Measurements from ENCODE around the gene RNGTT.

RNGTT gene

GRCh38 chr6:88708197-88708744 is 255.1 kb downstream of the RNGTT start:
- no peak for DNase-seq

DNA sequence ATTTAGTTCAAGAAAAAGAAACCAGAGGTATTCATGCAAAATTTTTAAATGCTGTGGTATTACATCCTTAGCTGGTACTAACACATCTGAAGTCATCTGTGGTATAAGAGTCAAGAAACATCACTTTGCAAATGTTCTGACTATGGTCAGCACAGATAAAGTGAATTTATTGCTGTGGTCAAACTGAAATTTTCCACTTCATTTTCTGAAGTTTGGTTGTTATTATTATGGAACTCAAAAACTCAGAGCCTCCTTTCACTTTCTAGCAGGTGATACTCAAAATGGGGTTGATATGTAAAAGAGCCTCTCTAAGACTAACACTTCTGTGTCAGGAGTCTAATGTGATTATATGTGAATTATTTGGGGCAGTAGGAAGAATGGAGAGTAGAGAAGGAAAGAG is 257.8 kb downstream of the RNGTT start:
- DNase-seq, result no peak

- no peak for DNase-seq
Measured at GRCh38 chr6:88704980-88705379, 258.4 kb downstream of the RNGTT start.

DNA sequence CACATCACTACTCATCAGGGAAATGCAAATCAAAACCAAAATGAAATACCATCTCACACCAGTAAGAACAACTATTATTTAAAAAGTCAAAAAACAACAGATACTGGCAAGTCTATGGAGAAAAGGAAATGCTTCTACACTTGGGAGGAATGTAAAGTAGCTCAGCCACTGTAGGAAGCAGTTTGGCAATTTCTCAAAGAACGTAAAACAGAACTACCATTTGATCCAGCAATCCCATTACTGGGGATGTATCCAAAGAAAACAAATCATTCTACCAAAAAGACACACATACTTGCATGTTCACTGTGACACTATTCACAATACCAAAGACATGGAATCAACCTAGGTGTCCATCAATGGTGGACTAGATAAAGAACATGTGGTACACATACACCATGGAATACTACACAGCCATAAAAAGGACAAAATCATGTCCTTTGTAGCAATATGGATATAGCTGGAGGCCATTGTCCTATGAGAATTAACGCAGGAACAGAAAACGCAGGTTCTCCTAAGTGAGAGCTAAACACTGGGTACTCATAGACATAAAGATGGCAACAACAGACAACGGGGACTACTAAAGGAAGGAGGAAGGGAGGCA is 260.4 kb downstream of the RNGTT start:
- no peak for DNase-seq

DNA sequence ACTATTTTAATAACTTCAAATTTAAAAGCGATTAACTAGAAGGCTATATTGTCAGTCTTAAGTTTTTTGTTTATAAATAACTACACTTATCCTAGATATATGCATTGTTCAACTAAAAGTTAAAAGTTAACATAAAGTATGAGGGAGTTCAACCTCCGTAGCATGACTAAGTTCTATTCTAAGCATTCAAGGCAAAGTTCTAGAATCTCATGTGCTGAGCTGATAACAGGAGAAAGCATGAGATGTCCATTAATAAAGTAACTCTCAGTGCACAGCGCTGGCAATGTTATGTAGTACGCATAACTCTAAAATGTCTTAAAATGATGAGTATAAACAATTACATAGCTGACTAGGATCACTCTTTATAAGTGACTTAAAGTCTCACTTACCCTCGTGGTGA is 264.8 kb downstream of the RNGTT start:
- no peak for DNase-seq

DNA sequence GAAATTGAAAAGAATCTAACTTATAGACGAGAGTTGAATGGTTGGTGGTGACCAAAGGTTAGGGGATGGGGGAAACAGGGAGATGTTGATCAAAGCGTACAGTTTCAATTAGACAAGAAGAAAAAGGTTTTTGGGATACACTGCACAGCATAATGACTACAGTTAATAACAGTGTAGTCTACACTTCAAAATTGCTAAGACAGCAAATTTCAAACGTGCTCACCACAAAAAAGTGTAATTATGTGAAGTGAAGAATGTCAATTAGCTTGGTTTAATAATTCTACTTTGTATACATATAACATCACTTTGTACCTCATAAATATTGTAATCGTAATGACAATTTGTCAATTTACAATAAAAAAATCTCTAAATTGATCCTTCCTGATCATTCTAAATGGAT is 267.5 kb downstream of the RNGTT start:
- no peak for DNase-seq

- no peak for DNase-seq
Measured at GRCh38 chr6:88683734-88684133, 279.7 kb downstream of the RNGTT start.

GRCh38 chr6:88680654-88681053 is 282.8 kb downstream of the RNGTT start:
- DNase-seq, result no peak

GRCh38 chr6:88679841-88680240 is 283.6 kb downstream of the RNGTT start:
- no peak for DNase-seq

DNA sequence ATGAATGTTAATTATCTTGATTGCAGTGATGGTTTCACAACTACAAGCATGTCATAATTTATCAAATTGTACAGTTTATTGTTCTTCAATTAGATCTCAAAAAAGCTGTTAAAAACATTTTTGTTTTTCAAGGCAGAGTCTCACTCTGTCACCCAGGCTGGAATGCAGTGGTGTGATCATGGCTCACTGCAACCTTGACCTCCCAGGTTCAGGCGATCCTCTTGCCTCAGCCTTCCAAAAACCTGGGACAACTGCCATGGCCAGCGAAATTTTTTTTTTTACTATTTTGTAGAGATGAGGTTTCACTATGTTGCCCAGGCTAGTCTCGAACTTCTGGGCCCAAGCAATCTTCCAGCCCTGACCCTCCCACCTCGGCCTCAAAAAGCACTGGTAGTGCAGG is 286.1 kb downstream of the RNGTT start:
- DNase-seq, result no peak

DNA sequence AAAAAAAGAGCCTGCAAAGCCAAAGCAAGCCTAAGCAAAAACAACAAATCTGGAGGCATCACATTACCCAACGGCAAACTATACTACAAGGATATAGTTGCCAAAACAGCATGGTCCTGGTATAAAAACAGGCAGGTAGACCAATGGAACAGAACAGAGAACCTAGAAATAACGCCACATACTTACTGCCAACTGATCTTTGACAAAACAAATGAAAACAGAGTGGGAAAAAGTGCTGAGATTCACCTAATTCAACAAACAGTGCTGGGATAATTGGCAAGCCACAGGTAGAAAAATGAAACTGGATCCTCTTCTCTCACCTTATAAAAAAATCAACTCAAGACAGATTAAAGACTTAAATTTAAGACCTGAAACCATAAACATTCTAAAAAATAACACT is 291.8 kb downstream of the RNGTT start:
- no peak for DNase-seq

DNA sequence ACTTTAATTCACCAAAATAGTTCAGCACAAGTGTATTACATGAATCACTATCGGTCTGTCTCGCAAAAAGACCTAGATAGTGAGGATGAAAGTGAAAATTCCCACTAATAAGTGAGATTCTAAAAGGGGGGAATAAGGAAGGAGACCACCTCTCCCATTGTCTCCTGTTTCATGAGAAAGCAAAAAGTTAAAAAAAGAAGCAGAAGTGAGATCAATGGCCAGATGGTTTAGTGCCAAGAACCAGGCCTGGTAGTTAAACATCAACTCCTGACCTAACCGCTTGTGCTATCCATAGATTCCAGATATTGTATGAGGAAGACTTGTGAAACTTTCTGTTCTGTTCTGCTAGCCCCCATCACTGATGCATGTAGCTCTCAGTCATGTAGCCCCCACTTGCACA is 293.0 kb downstream of the RNGTT start:
- no peak for DNase-seq

- DNase-seq, result no peak
Measured at GRCh38 chr6:88669475-88669874, 293.9 kb downstream of the RNGTT start.

DNA sequence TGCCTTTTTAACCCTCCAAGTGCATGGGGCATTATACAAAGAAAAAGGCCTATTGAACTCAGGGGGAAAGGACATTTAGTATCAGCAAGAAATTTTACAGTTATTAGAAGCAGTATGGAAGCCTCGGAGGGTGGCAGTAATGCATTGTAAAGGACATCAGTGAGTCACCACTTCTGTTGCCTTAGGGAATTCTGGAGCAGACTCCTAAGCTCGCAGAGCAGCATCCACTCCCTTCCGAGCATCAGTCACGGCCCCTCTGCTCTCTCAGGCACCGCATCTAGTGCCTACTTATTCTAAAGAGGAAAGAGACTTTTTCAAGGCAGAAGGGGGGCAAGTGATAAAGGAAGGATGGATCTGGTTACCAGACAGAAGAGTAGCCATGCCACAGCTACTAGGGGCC is 296.5 kb downstream of the RNGTT start:
- DNase-seq, result no peak

- DNase-seq, result no peak
Measured at GRCh38 chr6:88665131-88665530, 298.3 kb downstream of the RNGTT start.

DNA sequence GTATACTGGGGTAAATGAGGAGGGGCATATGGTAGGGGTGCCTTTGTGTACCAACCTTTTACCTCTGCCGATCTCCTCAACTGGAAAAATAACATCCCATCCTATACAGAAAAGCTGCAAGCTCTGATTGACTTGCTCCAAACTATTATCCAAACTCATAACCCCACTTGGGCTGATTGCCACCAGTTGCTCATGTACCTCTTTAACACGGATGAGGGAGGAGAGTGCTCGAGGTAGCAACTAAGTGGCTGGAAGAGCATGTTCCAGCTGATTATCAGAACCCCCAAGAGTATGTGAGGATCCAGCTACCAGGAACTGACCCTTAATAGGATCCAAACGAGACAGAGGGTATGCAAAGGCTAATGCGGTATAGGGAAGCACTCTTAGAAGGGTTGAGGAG is 299.6 kb downstream of the RNGTT start:
- no peak for DNase-seq

- DNase-seq, result no peak
Measured at GRCh38 chr6:88662653-88663174, 300.7 kb downstream of the RNGTT start.

GRCh38 chr6:88662163-88662580 is 301.2 kb downstream of the RNGTT start:
- no peak for DNase-seq

GRCh38 chr6:88661136-88661535 is 302.3 kb downstream of the RNGTT start:
- DNase-seq, result no peak

GRCh38 chr6:88655586-88655985 is 307.8 kb downstream of the RNGTT start:
- DNase-seq, result no peak

DNA sequence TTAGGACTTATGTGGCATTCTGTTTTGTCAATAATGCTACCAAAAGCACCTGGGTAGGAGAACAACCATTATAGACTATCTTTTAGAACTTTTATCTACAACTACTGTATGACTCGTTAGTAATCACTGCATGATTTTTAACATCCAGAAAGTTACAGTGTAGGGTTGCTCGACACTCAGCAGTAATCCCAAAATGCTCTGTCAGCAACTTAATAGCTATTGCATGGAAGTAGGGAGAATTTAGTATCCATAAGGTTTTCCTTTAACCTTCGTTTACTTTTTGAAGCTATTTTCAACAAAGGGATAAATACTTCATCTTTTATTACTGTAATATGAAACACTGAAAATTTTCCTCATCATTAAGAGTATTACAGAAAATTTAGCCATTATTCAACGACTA is 309.5 kb downstream of the RNGTT start:
- no peak for DNase-seq

GRCh38 chr6:88651400-88651799 is 312.0 kb downstream of the RNGTT start:
- DNase-seq, result no peak

DNA sequence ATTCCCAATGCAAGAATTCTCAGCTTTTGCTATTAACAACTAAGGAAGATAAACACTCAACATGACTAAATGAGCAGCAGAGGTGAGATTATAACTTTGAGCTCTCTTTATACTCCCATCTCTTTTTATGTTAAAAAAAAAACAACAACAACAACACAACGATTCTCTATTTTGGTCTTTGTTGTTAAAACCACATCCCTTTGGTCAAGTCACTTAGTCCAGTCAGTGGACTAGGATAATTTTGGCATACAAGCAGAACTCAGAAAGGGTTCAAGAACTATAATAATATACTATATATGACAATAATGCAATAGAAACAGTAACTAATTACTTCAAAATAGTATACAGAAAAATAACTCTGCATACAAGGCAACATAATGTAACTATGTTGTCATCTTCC is 312.4 kb downstream of the RNGTT start:
- no peak for DNase-seq

DNA sequence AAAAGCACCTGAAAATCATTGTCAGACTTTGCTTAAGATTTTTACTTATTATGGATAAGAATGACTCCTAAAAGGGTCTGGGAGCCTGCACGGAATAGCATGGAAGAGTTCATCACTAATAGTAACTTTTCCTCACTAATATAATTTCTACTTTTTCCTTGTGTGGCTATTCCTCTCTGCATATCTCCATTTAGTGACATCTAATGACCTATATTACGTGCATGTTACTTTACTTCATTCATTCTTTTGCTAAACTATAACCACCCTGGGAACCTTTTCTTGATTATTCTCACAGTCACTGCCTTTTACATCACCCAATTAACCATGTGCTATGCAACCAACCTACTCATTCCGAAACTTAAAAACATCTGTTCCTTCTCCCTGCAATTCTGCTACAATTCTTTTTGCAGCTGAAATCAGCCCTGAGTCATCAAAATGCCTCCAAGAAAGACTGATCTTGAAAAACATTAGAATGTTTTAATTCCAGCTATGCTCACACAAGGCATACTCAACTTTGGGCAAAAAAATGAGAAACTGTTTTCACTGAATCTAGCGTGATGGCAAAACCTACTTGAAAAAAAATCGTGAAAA is 313.3 kb downstream of the RNGTT start:
- DNase-seq, result no peak

Measured in NCI-H748 treated with DMSO at 0.1 percent for 48 hours (cell line).